Measurements from ENCODE around the gene NOX3. TPM values are rescaled to one million over a fixed set of nuclear protein-coding genes. Genes with fewer than 3 reads are reported as not detected.

Gene NOX3
- total and polyA plus RNA-seq, 9 of the 15 experiments (the other 6 are each of a cell fraction or from before 2014, with no cell fraction given), result not detected

GRCh38 chr6:155486721-155487294 is 31.2 kb upstream of the NOX3 start (continued):
- TF ChIP-seq NR0B1 (IDR thresholded peaks at IDR 0.05; ENCODE audit: partially characterized antibody) (no peak), POLR2A (conservative IDR thresholded peaks at IDR 0.05) (no peak), ETV6 (IDR thresholded peaks at IDR 0.05; ENCODE audit: borderline replicate concordance in 1 of 2, low read depth in 2 of 2, low read length in 1 of 2) (no peak), ETV6 (CRISPR knock-in tag; IDR thresholded peaks at IDR 0.05; ENCODE audit: borderline replicate concordance) (no peak), RB1 (IDR thresholded peaks at IDR 0.05; ENCODE audit: low read depth) (no peak), SNIP1 (IDR thresholded peaks at IDR 0.05; ENCODE audit: low read depth) (no peak), MTA1 (IDR thresholded peaks at IDR 0.05; ENCODE audit: borderline replicate concordance) (no peak), KAT7 (CRISPR knock-in tag; IDR thresholded peaks at IDR 0.05; ENCODE audit: borderline replicate concordance) (no peak)

- POLR2A ChIA-PET, result no interaction called here
- BruUV-seq (replicated peaks), result no TSS peak
- no peak overlapping the region for H3K4me2 ChIP-seq (ENCODE audit: insufficient read depth, low read length)
These were observed 30.1 kb upstream of the NOX3 start for GRCh38 chr6:155485756-155486155.

More at GRCh38 chr6:155485756-155486155, 30.1 kb upstream of the NOX3 start:
- ATAC-seq (no peak), DNase-seq (ENCODE audit: extremely low read depth in 1 of 4, low spot score in 3 of 4) (no peak), FAIRE-seq (no peak)
- Histone ChIP-seq H3K4me3 (no peak overlapping the region), H3K79me2 (ENCODE audit: control insufficient read depth, insufficient read depth, low read length) (no peaks in the 10 kb centered on the region), H3K27ac (ENCODE audit: extremely low read depth, low read depth, low read length) (no peak overlapping the region), H3K36me3 (ENCODE audit: control insufficient read depth, insufficient read depth, low read length) (no peaks in the 10 kb centered on the region), H3K4me1 (replicated peaks in 1 of 2; ENCODE audit: control insufficient read depth in 2 of 2, insufficient read depth in 2 of 2, low read length in 2 of 2) (no peaks in the 10 kb centered on the region), H4K20me1 (replicated peaks; ENCODE audit: control insufficient read depth, insufficient read depth, low read length) (no peaks in the 10 kb centered on the region), H3K27me3 (ENCODE audit: control insufficient read depth in 2 of 2, insufficient read depth in 2 of 2, low read length in 2 of 2) (no peaks in the 10 kb centered on the region), H3K9ac (ENCODE audit: insufficient read depth in 1 of 2, low read depth in 2 of 2, low read length in 2 of 2) (no peak overlapping the region), H3K9me1 (ENCODE audit: control insufficient read depth, insufficient read depth, low read length) (no peaks in the 10 kb centered on the region), H3K9me3 (replicated peaks; ENCODE audit: control insufficient read depth, insufficient read depth, low read depth, low read length) (no peaks in the 10 kb centered on the region), H2AFZ (ENCODE audit: low read depth, low read length) (no peak overlapping the region)
- WGBS (ENCODE audit: insufficient coverage, low coverage, missing lambda C conversion rate), result 0% methylated on average over 4 of the region's 4 CpGs
- TF ChIP-seq ZNF583 (CRISPR knock-in tag; IDR thresholded peaks at IDR 0.05) (no peak), HBP1 (CRISPR knock-in tag; IDR thresholded peaks at IDR 0.05) (no peak), MYBL2 (IDR thresholded peaks at IDR 0.05; ENCODE audit: low read depth) (no peak), MYBL2 (CRISPR knock-in tag; IDR thresholded peaks at IDR 0.05; ENCODE audit: borderline replicate concordance) (no peak), FOXJ3 (CRISPR knock-in tag; IDR thresholded peaks at IDR 0.05) (no peak), MIER1 (IDR thresholded peaks at IDR 0.05; ENCODE audit: low read depth) (no peak), XRCC4 (IDR thresholded peaks at IDR 0.05; ENCODE audit: extremely low read depth, insufficient read depth, insufficient read length) (no peak)
- in situ Hi-C loops (cut with MboI) (no loop called here), intact Hi-C loops (cut with micrococcal nuclease) (no loop called here)
- CTCF ChIA-PET (ENCODE audit: low intra/inter-chr PET ratio), result no interaction called here

All from K562 (cell line).